Measurements from ENCODE around the gene CCDC18. TPM values are rescaled to one million over a fixed set of nuclear protein-coding genes. Genes with fewer than 3 reads are reported as not detected.
"Not testable (repeated sequence)": the region's sequence is repeated elsewhere in the genome, so short reads cannot be mapped to it uniquely, and the experiment has no call there.

The CCDC18 gene
- polyA plus RNA-seq, 3 donors, result 2.8 to 5.9 (median 4.4) TPM

DNA sequence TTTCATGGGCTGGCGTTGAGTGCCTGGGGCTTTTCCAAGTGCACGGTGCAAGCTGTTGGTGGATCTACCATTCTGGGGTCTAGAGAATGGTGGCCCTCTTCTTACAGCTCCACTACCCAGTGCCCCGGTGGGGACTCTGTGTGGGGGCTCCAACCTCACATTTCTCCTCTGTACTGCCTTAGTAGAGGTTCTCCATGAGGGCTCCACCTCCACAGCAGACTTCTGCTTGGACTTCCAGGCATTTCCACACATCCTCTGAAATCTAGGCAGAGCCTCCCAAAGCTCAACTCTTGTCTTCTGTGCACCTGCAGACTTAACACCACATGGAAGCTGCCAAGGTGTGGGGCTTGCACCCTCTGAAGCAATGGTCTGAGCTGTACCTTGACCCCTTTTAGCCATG, 82.1 kb downstream of the CCDC18 start:
- intact Hi-C loops (cut with micrococcal nuclease), result no loop called here
- Histone ChIP-seq H3K4me1 (ENCODE audit: control insufficient read depth in 1 of 2, insufficient read depth in 2 of 2, low read length in 2 of 2) (no peaks in the 10 kb centered on the region), H3K27ac (ENCODE audit: low read depth in 1 of 2, low read length in 2 of 2) (no peak overlapping the region), H3K27me3 (ENCODE audit: control insufficient read depth in 2 of 2, insufficient read depth in 2 of 2, low read length in 2 of 2) (no peaks in the 10 kb centered on the region), H3K9ac (ENCODE audit: insufficient read depth, low read length, poor library complexity, severe bottlenecking) (no peak overlapping the region), H2AFZ (ENCODE audit: insufficient read depth, low read depth, low read length, poor library complexity, severe bottlenecking) (no peak overlapping the region), H3K4me2 (replicated peaks; ENCODE audit: extremely low read depth, low read length, poor library complexity, severe bottlenecking) (no peak overlapping the region), H4K20me1 (ENCODE audit: insufficient read depth, low read length) (no peaks in the 10 kb centered on the region), H3K79me2 (ENCODE audit: insufficient read depth, low read length) (no peaks in the 10 kb centered on the region), H3K4me3 (replicated peaks in 1 of 3; ENCODE audit: low read depth in 2 of 3, low read length in 3 of 3) (no peak overlapping the region), H3K9me3 (replicated peaks in 1 of 2; ENCODE audit: control insufficient read depth in 1 of 2, insufficient read depth in 1 of 2, low read length in 2 of 2) (peaks cover 14 to 29% of the 10 kb centered on the region in 2 donors), H3K36me3 (replicated peaks in 1 of 2; ENCODE audit: control insufficient read depth in 1 of 2, insufficient read depth in 2 of 2, low read length in 2 of 2) (peaks cover 45 to 72% of the 10 kb centered on the region in 2 donors)
- Mint-ChIP-seq H3K27ac (no peak overlapping the region), H3K36me3 (peaks cover 60 to 71% of the 10 kb centered on the region in 2 donors), H3K27me3 (ENCODE audit: low read depth in 3 of 3) (no peaks in the 10 kb centered on the region), H3K9me3 (peaks cover 19 to 40% (median 26%) of the 10 kb centered on the region in 7 donors), H3K4me1 (no peaks in the 10 kb centered on the region), H3K4me3 (no peak overlapping the region)
- no peak for DNase-seq
- TF ChIP-seq, protein P1, sequence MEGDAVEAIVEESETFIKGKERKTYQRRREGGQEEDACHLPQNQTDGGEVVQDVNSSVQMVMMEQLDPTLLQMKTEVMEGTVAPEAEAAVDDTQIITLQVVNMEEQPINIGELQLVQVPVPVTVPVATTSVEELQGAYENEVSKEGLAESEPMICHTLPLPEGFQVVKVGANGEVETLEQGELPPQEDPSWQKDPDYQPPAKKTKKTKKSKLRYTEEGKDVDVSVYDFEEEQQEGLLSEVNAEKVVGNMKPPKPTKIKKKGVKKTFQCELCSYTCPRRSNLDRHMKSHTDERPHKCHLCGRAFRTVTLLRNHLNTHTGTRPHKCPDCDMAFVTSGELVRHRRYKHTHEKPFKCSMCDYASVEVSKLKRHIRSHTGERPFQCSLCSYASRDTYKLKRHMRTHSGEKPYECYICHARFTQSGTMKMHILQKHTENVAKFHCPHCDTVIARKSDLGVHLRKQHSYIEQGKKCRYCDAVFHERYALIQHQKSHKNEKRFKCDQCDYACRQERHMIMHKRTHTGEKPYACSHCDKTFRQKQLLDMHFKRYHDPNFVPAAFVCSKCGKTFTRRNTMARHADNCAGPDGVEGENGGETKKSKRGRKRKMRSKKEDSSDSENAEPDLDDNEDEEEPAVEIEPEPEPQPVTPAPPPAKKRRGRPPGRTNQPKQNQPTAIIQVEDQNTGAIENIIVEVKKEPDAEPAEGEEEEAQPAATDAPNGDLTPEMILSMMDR (IDR thresholded peaks at IDR 0.05), result no peak
- WGBS (ENCODE audit: insufficient coverage), result 100% methylated on average over 1 of the region's 3 CpGs

DNA sequence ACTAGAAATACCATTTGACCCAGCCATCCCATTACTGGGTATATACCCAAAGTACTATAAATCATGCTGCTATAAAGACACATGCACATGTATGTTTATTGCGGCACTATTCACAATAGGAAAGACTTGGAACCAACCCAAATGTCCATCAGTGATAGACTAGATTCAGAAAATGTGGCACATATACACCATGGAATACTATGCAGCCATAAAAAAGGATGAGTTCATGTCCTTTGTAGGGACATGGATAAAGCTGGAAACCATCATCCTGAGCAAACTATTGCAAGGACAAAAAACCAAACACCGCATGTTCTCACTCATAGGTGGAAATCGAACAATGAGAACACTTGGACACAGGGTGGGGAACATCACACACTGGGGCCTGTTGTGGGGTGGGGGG, 88.4 kb downstream of the CCDC18 start:
- H4K20me1 ChIP-seq (ENCODE audit: insufficient read depth, low read length); H3K4me1 ChIP-seq (ENCODE audit: control insufficient read depth in 1 of 2, insufficient read depth in 2 of 2, low read length in 2 of 2); H3K4me3 Mint-ChIP-seq; H3K79me2 ChIP-seq (ENCODE audit: insufficient read depth, low read length); H3K27ac ChIP-seq (ENCODE audit: low read depth in 1 of 2, low read length in 2 of 2); H3K9me3 ChIP-seq (replicated peaks in 1 of 2; ENCODE audit: control insufficient read depth in 1 of 2, insufficient read depth in 1 of 2, low read length in 2 of 2); H3K4me2 ChIP-seq (replicated peaks; ENCODE audit: extremely low read depth, low read length, poor library complexity, severe bottlenecking); H3K9ac ChIP-seq (ENCODE audit: insufficient read depth, low read length, poor library complexity, severe bottlenecking); H3K4me3 ChIP-seq (replicated peaks in 1 of 3; ENCODE audit: low read depth in 2 of 3, low read length in 3 of 3); H3K27me3 Mint-ChIP-seq (ENCODE audit: low read depth in 3 of 3); H3K27me3 ChIP-seq (ENCODE audit: control insufficient read depth in 2 of 2, insufficient read depth in 2 of 2, low read length in 2 of 2); H2AFZ ChIP-seq (ENCODE audit: insufficient read depth, low read depth, low read length, poor library complexity, severe bottlenecking); H3K4me1 Mint-ChIP-seq; intact Hi-C loops (cut with micrococcal nuclease); H3K27ac Mint-ChIP-seq; DNase-seq: not testable (repeated sequence)
- H3K36me3 ChIP-seq (replicated peaks in 1 of 2; ENCODE audit: control insufficient read depth in 1 of 2, insufficient read depth in 2 of 2, low read length in 2 of 2), result peaks cover 13 to 21% of the 10 kb centered on the region in 2 donors
- peaks cover 33 to 49% of the 10 kb centered on the region in 2 donors for H3K36me3 Mint-ChIP-seq
- WGBS (ENCODE audit: insufficient coverage), result no CpG with 5 or more reads among the region's 3 CpGs
- H3K9me3 Mint-ChIP-seq, result peaks cover 3 to 16% (median 10%) of the 10 kb centered on the region in 7 donors

DNA sequence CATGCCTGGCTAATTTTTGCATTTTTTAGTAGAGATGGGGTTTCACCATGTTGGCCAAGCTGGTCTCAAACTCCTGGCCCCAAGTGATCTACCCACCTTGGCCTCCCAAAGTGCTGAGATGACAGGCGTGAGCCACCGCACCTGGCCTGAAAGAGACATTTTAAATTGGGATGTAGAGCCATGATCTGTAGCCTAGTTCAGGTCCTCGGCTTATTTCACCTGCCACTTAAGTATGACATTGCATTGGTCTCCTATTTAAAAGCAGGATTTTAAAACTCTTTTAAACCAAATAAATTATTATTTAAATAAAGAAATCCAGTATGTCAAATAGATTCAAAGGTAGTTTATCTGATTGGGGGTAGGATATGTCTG, 94.7 kb downstream of the CCDC18 start:
- DNase-seq; H3K27ac ChIP-seq (ENCODE audit: low read depth in 1 of 2, low read length in 2 of 2); H3K27ac Mint-ChIP-seq; H3K36me3 ChIP-seq (replicated peaks in 1 of 2; ENCODE audit: control insufficient read depth in 1 of 2, insufficient read depth in 2 of 2, low read length in 2 of 2); H3K4me1 Mint-ChIP-seq; H3K27me3 ChIP-seq (ENCODE audit: control insufficient read depth in 2 of 2, insufficient read depth in 2 of 2, low read length in 2 of 2); H3K4me3 ChIP-seq (replicated peaks in 1 of 3; ENCODE audit: low read depth in 2 of 3, low read length in 3 of 3); H3K9me3 ChIP-seq (replicated peaks in 1 of 2; ENCODE audit: control insufficient read depth in 1 of 2, insufficient read depth in 1 of 2, low read length in 2 of 2); H3K4me3 Mint-ChIP-seq; H4K20me1 ChIP-seq (ENCODE audit: insufficient read depth, low read length); H3K4me2 ChIP-seq (replicated peaks; ENCODE audit: extremely low read depth, low read length, poor library complexity, severe bottlenecking); intact Hi-C loops (cut with micrococcal nuclease); H3K9ac ChIP-seq (ENCODE audit: insufficient read depth, low read length, poor library complexity, severe bottlenecking); H3K27me3 Mint-ChIP-seq (ENCODE audit: low read depth in 3 of 3); H3K4me1 ChIP-seq (ENCODE audit: control insufficient read depth in 1 of 2, insufficient read depth in 2 of 2, low read length in 2 of 2); H2AFZ ChIP-seq (ENCODE audit: insufficient read depth, low read depth, low read length, poor library complexity, severe bottlenecking); H3K79me2 ChIP-seq (ENCODE audit: insufficient read depth, low read length): not testable (repeated sequence)
- Mint-ChIP-seq H3K36me3 (peaks cover 12 to 29% of the 10 kb centered on the region in 2 donors), H3K9me3 (peaks cover 4 to 13% (median 11%) of the 10 kb centered on the region in 7 donors)
- WGBS (ENCODE audit: insufficient coverage), result no CpG with 5 or more reads among the region's 3 CpGs
